NK-92 (cell line): ENCODE results near the gene SERINC2.

ENCODE experiments used
- DNase-seq: peaks from one replicate; lab custom pipeline; 2025; ENCODE audit not compliant: unreplicated experiment; lab: John Stamatoyannopoulos, UW

Gene SERINC2

GRCh38 chr1:31412732-31413404 is at the start of gene SERINC2:
Gene SERINC2, plus strand, starts transcription at chr1:31413213. Its CDS starts 53 bp downstream, at chr1:31413266.
- DNase-seq, result no peak

GRCh38 chr1:31364561-31365250 is 48.3 kb upstream of the SERINC2 start:
- no peak for DNase-seq

GRCh38 chr1:31366796-31367195 is 46.2 kb upstream of the SERINC2 start:
- DNase-seq, result no peak

- DNase-seq, result no peak
Observed at GRCh38 chr1:31368611-31369107, 44.4 kb upstream of the SERINC2 start.

GRCh38 chr1:31370021-31370420 is 43.0 kb upstream of the SERINC2 start:
- DNase-seq, result no peak

GRCh38 chr1:31370565-31370964 is 42.4 kb upstream of the SERINC2 start:
- DNase-seq, result no peak

GRCh38 chr1:31371121-31371959 is 41.7 kb upstream of the SERINC2 start:
- no peak for DNase-seq

- DNase-seq, result no peak
Observed at GRCh38 chr1:31372051-31372450, 41.0 kb upstream of the SERINC2 start.

GRCh38 chr1:31372751-31373055 is 40.3 kb upstream of the SERINC2 start:
- DNase-seq, result no peak

- DNase-seq, result no peak
Observed at GRCh38 chr1:31373056-31373896, 39.7 kb upstream of the SERINC2 start, which contains the start of gene FABP3. Gene FABP3, minus strand, starts transcription at chr1:31373076. Its CDS starts 62 bp downstream, at chr1:31373014.

GRCh38 chr1:31373897-31374486 is 39.0 kb upstream of the SERINC2 start:
- no peak for DNase-seq

- DNase-seq, result no peak
Observed at GRCh38 chr1:31374511-31375196, 38.4 kb upstream of the SERINC2 start.

- no peak for DNase-seq
Observed at GRCh38 chr1:31376375-31377134, 36.5 kb upstream of the SERINC2 start.

GRCh38 chr1:31377364-31377863 is 35.6 kb upstream of the SERINC2 start:
- DNase-seq, result no peak

GRCh38 chr1:31378001-31378400 is 35.0 kb upstream of the SERINC2 start:
- DNase-seq, result no peak

GRCh38 chr1:31380181-31380580 is 32.8 kb upstream of the SERINC2 start:
- DNase-seq, result no peak

GRCh38 chr1:31381394-31382294 is 31.4 kb upstream of the SERINC2 start:
- no peak for DNase-seq
